PC-3 (cell line): ENCODE results near the gene FARS2. TPM values are rescaled to one million over a fixed set of nuclear protein-coding genes. Genes with fewer than 3 reads are reported as not detected.

Experiments used
- ATAC-seq: fragments of 200-7000 bp; cut with Tn5 transposase; 2 replicates; pipeline ENCODE4 v1.9.1; 2020; ENCODE audit warnings: mild to moderate bottlenecking, moderate library complexity
- BruUV-seq: library from RNA; stranded (reverse); fragments of 400-500 nt; replicated peaks from 2 replicates; lab custom pipeline; 2021; lab: Mats Ljungman, UMichigan
- CTCF ChIA-PET: fragments of 300-600 bp; sonication (Branson Sonifier 250); formaldehyde crosslinking; loops from one replicate; lab custom pipeline; 2022; ENCODE audit warnings: antibody characterized with exemption; lab: Charles Lee
- POLR2A ChIA-PET: fragments of 300-600 bp; sonication (Branson Sonifier 250); formaldehyde crosslinking; loops from one replicate; lab custom pipeline; 2022; ENCODE audit warnings: antibody characterized with exemption; ENCODE audit not compliant: unreplicated experiment; lab: Charles Lee
- DNase-seq: peaks from one replicate; pipeline ENCODE4 v3.0.0-alpha.2; 2015
- H2AFZ ChIP-seq: fragments of 300-600 bp; sonication (generic); 2 replicates; pipeline ENCODE4 v1.6.0; 2016; ENCODE audit warnings: antibody characterized with exemption, low read length
- H3F3A ChIP-seq: fragments of 300-600 bp; sonication (generic); one replicate; pipeline ENCODE4 v1.6.0; 2017; ENCODE audit warnings: antibody characterized with exemption, low read length, control low read depth, mild to moderate bottlenecking; ENCODE audit not compliant: unreplicated experiment
- H3K27ac ChIP-seq: fragments of 300-600 bp; sonication (generic); 2 replicates; pipeline ENCODE4 v1.5.1; 2016; ENCODE audit warnings: mild to moderate bottlenecking, low read length
- H3K27me3 ChIP-seq: fragments of 300-600 bp; sonication (generic); 2 replicates; pipeline ENCODE4 v1.6.1; 2016; ENCODE audit warnings: low read length, mixed read lengths
- H3K36me3 ChIP-seq: fragments of 300-600 bp; sonication (generic); 2 replicates; pipeline ENCODE4 v1.6.1; 2016; ENCODE audit warnings: low read depth, mixed run types, low read length, mixed read lengths
- H3K4me1 ChIP-seq: fragments of 300-600 bp; sonication (generic); 2 replicates; pipeline ENCODE4 v1.5.1; 2016; ENCODE audit warnings: low read length; ENCODE audit not compliant: insufficient read depth
- H3K4me2 ChIP-seq: fragments of 300-600 bp; sonication (generic); 2 replicates; pipeline ENCODE4 v1.6.0; 2016; ENCODE audit warnings: low read length
- H3K4me3 ChIP-seq: fragments of 300-600 bp; sonication (generic); 2 replicates; pipeline ENCODE4 v1.5.1; 2016; ENCODE audit warnings: mild to moderate bottlenecking, low read length, mixed read lengths
- H3K79me2 ChIP-seq: fragments of 300-600 bp; sonication (generic); 2 replicates; pipeline ENCODE4 v1.6.1; 2017; ENCODE audit warnings: low read length, mixed read lengths
- H3K9ac ChIP-seq: fragments of 300-600 bp; sonication (generic); 2 replicates; pipeline ENCODE4 v1.6.0; 2016; ENCODE audit warnings: mild to moderate bottlenecking, low read length
- H3K9me2 ChIP-seq: fragments of 300-600 bp; sonication (generic); replicated peaks from 2 replicates; pipeline ENCODE4 v1.6.1; 2016; ENCODE audit warnings: mixed run types, low read length, mixed read lengths
- H3K9me3 ChIP-seq: fragments of 300-600 bp; sonication (generic); 2 replicates; pipeline ENCODE4 v1.6.1; 2016; ENCODE audit warnings: low read length, mixed read lengths
- H4K20me1 ChIP-seq: fragments of 300-600 bp; sonication (generic); 2 replicates; pipeline ENCODE4 v1.6.1; 2016; ENCODE audit warnings: low read length, mixed read lengths
- CTCF ChIP-seq: fragments of 300-600 bp; sonication (generic); conservative IDR thresholded peaks from 2 replicates; pipeline ENCODE4 v1.5.1; 2017; ENCODE audit warnings: antibody characterized with exemption, low read depth, mild to moderate bottlenecking, low read length
- EZH2 ChIP-seq: fragments of 300-600 bp; sonication (generic); IDR thresholded peaks from one replicate; pipeline ENCODE4 v1.6.1; 2017; ENCODE audit warnings: antibody characterized with exemption, mild to moderate bottlenecking, low read length; ENCODE audit not compliant: unreplicated experiment
- EZH2phosphoT487 ChIP-seq: fragments of 300-600 bp; sonication (generic); IDR thresholded peaks from 2 replicates; pipeline ENCODE4 v1.6.1; 2018; ENCODE audit warnings: mild to moderate bottlenecking, antibody characterized with exemption, low read length, borderline replicate concordance
- intact Hi-C: fragments of 100-400 bp; cut with micrococcal nuclease; formaldehyde crosslinking; loops from 2 replicates; pipeline ENCODE4 v1.9.0; 2023
- total RNA-seq: library from RNA; depleted of rRNA; stranded (reverse); fragments of >200 nt; gene quantifications from 2 replicates; pipeline ENCODE4 v1.2.3, GENCODE V29; 2014

Gene FARS2
- total RNA-seq, 1 experiment from 2014 or later, result 23.0 TPM

DNA sequence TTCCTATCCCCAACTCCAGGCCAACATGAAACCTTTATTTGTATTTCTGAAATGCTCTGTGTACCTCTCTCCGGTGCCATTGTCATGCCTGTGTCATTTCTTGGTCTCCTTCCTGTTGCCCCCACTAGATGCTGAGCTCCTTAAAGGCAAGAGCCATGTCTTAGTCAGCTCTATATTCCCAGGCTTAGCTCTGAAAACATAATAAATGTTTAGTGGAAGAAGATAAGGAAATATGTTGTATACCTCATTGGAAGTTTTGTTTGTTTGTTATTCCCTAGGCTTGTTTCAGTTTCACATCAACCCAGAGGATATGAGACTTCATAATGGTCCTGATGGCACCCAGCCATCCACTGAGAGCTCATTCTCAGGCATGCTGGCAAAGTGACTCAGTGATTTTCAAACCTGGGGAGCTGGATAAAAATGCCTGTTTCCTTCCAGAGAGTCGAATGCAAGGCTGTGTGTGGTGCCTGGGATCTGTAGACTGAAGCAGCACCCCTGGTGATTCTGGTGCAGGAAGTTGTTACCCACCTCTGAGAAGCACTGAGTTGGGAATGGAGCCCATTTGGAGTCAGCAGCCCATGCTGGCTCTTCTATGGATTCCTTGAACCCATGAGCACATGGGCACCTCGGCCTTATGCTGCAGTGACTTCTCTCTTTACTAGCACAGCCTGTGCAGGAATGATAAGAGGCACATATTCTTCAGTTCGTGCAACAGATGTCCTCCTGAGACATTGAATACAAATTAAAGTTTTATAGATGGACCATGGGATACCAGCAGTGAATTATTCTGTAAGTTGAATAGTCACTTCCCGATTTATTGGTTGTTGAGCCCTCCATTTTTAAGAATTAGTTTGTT, 205.2 kb downstream of the FARS2 start:
- H3K27ac ChIP-seq, result peak overlapping the region; percentile 82
- no peak for TF ChIP-seq CTCF
- no peak for TF ChIP-seq EZH2
- TF ChIP-seq EZH2phosphoT487, result no peak
- CTCF ChIA-PET, result interaction anchor here (0.6 kb wide), 1 partner anchor 53 kb away, joined by 3 read pairs; no protein-coding TSS in a partner anchor
- no peaks in the 10 kb centered on the region for H3K27me3 ChIP-seq
- H3K4me3 ChIP-seq, result no peak overlapping the region
- H3K9ac ChIP-seq, result peak overlapping the region; percentile 51
- BruUV-seq, result no TSS peak
- H3K4me2 ChIP-seq, result peak overlapping the region; percentile 61
- H4K20me1 ChIP-seq, result no peaks in the 10 kb centered on the region
- peaks cover 17% of the 10 kb centered on the region for H3K4me1 ChIP-seq
- POLR2A ChIA-PET, result no interaction called here
- no peaks in the 10 kb centered on the region for H3K9me3 ChIP-seq
- no peaks in the 10 kb centered on the region for H3K9me2 ChIP-seq
- DNase-seq, result peak; percentile 54
- no peaks in the 10 kb centered on the region for H3K79me2 ChIP-seq
- ATAC-seq, result peak; percentile 56
- H3F3A ChIP-seq, result no peaks in the 10 kb centered on the region
- H2AFZ ChIP-seq, result peak overlapping the region; percentile 42
- no peaks in the 10 kb centered on the region for H3K36me3 ChIP-seq
- intact Hi-C loops, result no loop called here

DNA sequence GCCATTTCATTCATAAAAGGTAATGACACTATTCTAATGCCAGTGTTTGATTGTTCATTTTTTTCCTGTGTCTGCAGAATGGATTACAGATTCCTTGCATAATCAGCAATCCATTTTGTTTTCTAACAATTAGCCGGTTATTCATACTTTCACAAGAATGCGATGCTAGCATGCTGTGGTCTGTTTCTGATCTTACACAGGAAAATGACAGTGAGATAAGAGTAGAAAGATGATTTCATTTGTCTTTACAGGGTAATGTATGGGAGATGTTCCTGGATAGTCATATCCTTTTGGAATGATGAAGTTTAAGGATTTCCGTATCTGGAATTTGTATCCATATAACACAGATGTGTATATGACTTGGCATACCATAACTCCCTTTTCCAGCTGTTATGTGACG, 207.3 kb downstream of the FARS2 start:
- BruUV-seq, result no TSS peak
- Histone ChIP-seq H3K27ac (no peak overlapping the region), H3K4me3 (no peak overlapping the region), H3K9ac (no peak overlapping the region), H2AFZ (no peak overlapping the region), H3K4me2 (no peak overlapping the region), H3K79me2 (no peaks in the 10 kb centered on the region), H3K9me2 (no peaks in the 10 kb centered on the region), H4K20me1 (no peaks in the 10 kb centered on the region), H3K36me3 (no peaks in the 10 kb centered on the region), H3K4me1 (peaks cover 33% of the 10 kb centered on the region), H3F3A (no peaks in the 10 kb centered on the region), H3K9me3 (no peaks in the 10 kb centered on the region), H3K27me3 (no peaks in the 10 kb centered on the region)
- TF ChIP-seq EZH2 (no peak), CTCF (no peak), EZH2phosphoT487 (no peak)
- intact Hi-C loops, result no loop called here
- POLR2A ChIA-PET, result no interaction called here
- CTCF ChIA-PET, result no interaction called here
- no peak for DNase-seq
- ATAC-seq, result no peak
